ENCODE data around the gene DHX35.

Gene DHX35

GRCh38 chr20:39066471-39067242 is 104.5 kb downstream of the DHX35 start:
- TF ChIP-seq CTCF (IDR thresholded peaks at IDR 0.05): no peak
- Histone ChIP-seq H3K27ac (no peak overlapping the region), H3K4me3 (no peak overlapping the region)
- DNase-seq (ENCODE audit: low spot score): no peak

GRCh38 chr20:39067526-39068216 is 105.5 kb downstream of the DHX35 start:
- no peak for TF ChIP-seq CTCF (IDR thresholded peaks at IDR 0.05)
- Histone ChIP-seq H3K27ac (no peak overlapping the region), H3K4me3 (no peak overlapping the region)
- DNase-seq (ENCODE audit: low spot score): no peak

GRCh38 chr20:39069976-39070375 is 107.8 kb downstream of the DHX35 start:
- Histone ChIP-seq H3K27ac (no peak overlapping the region), H3K4me3 (no peak overlapping the region)
- no peak for TF ChIP-seq CTCF (IDR thresholded peaks at IDR 0.05)
- no peak for DNase-seq (ENCODE audit: low spot score)

- no peak for TF ChIP-seq CTCF (IDR thresholded peaks at IDR 0.05)
- no peak for DNase-seq (ENCODE audit: low spot score)
- Histone ChIP-seq H3K4me3 (no peak overlapping the region), H3K27ac (no peak overlapping the region)
These were observed 108.5 kb downstream of the DHX35 start for GRCh38 chr20:39070484-39071231.

GRCh38 chr20:39072132-39072531 is 110.0 kb downstream of the DHX35 start:
- no peak overlapping the region for H3K27ac ChIP-seq
- no peak for DNase-seq (ENCODE audit: low spot score)

GRCh38 chr20:39072653-39073052 is 110.5 kb downstream of the DHX35 start:
- no peak for DNase-seq (ENCODE audit: low spot score)
- Histone ChIP-seq H3K4me3 (no peak overlapping the region), H3K27ac (no peak overlapping the region)
- TF ChIP-seq CTCF (IDR thresholded peaks at IDR 0.05): no peak

More at GRCh38 chr20:39072132-39072531, 110.0 kb downstream of the DHX35 start:
- no peak for TF ChIP-seq CTCF (IDR thresholded peaks at IDR 0.05)
- H3K4me3 ChIP-seq: no peak overlapping the region
